ENCODE data around the gene SRRM3.
"Not testable (repeated sequence)": the region's sequence is repeated elsewhere in the genome, so short reads cannot be mapped to it uniquely, and the experiment has no call there.

- not testable (repeated sequence) for TF ChIP-seq POLR2A, CTCF (IDR thresholded peaks at IDR 0.05)
These were observed 107.2 kb downstream of the SRRM3 start for GRCh38 chr7:76308874-76309273.

All from esophagus squamous epithelium (tissue), 4 donors.